MM.1S (cell line): ENCODE results near the gene NFATC4.

ENCODE experiments used
- EZH2 ChIP-seq: fragments of 300-600 bp; sonication (generic); optimal IDR thresholded peaks from 2 replicates; pipeline ENCODE3; 2017; ENCODE audit warnings: low read depth, mild to moderate bottlenecking, antibody characterized with exemption, low read length, mixed read lengths
- TF ChIP-seq, protein P1 (sequence below): fragments of 300-600 bp; sonication (generic); IDR thresholded peaks from 2 replicates; pipeline ENCODE4 v1.5.1; 2016; ENCODE audit warnings: antibody characterized with exemption, low read length, mixed read lengths

DNA sequence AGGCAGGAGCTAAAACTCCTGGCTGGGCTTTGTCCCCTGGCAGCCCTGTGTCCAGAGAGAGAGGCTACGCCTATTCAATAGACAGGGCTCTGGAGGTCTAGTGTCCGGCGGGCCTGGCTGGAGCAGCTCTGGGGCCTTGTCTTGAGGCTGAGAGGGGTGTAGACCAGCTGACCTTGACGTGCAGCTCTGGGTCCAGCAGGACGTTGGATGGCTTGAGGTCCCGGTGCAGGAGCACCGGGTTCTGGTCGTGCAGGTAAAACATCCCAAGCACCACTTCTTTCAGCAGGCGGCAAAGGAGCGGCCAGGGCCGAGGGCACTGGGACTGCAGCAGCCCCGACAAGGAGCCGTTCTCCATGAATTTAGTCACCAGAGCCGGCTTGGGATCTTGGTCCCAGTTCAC, 29.1 kb upstream of the NFATC4 start:
- TF ChIP-seq, protein P1, sequence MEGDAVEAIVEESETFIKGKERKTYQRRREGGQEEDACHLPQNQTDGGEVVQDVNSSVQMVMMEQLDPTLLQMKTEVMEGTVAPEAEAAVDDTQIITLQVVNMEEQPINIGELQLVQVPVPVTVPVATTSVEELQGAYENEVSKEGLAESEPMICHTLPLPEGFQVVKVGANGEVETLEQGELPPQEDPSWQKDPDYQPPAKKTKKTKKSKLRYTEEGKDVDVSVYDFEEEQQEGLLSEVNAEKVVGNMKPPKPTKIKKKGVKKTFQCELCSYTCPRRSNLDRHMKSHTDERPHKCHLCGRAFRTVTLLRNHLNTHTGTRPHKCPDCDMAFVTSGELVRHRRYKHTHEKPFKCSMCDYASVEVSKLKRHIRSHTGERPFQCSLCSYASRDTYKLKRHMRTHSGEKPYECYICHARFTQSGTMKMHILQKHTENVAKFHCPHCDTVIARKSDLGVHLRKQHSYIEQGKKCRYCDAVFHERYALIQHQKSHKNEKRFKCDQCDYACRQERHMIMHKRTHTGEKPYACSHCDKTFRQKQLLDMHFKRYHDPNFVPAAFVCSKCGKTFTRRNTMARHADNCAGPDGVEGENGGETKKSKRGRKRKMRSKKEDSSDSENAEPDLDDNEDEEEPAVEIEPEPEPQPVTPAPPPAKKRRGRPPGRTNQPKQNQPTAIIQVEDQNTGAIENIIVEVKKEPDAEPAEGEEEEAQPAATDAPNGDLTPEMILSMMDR, result no peak
- no peak for TF ChIP-seq EZH2
